ENCODE measurements around the gene DIS3L. TPM values are rescaled to one million over a fixed set of nuclear protein-coding genes. Genes with fewer than 3 reads are reported as not detected.

Gene DIS3L
- total RNA-seq, 3 donors from 2014 or later: 15.5 to 31.9 (median 23.9) TPM

- DNase-seq: no peak
- no peak for ATAC-seq
- Histone ChIP-seq H3K4me1 (ENCODE audit: low read depth) (peaks cover 4% of the 10 kb centered on the region), H3K36me3 (ENCODE audit: low read depth) (no peaks in the 10 kb centered on the region), H3K9me3 (no peaks in the 10 kb centered on the region), H3K4me3 (no peak overlapping the region)
- intact Hi-C loops (cut with DNase I, micrococcal nuclease): no loop called here
- no peak for TF ChIP-seq CTCF (IDR thresholded peaks at IDR 0.05)
Measured at GRCh38 chr15:66309828-66310227, 16.5 kb downstream of the DIS3L start.

- intact Hi-C loops (cut with DNase I, micrococcal nuclease): no loop called here
- ATAC-seq (no peak), DNase-seq (no peak)
- Histone ChIP-seq H3K36me3 (ENCODE audit: low read depth) (no peaks in the 10 kb centered on the region), H3K4me1 (ENCODE audit: low read depth) (peaks cover 4% of the 10 kb centered on the region), H3K4me3 (no peak overlapping the region), H3K9me3 (no peaks in the 10 kb centered on the region)
- TF ChIP-seq CTCF (IDR thresholded peaks at IDR 0.05): no peak
Measured at GRCh38 chr15:66310786-66311185, 17.4 kb downstream of the DIS3L start.

- no peak for ATAC-seq
- intact Hi-C loops (cut with DNase I, micrococcal nuclease): no loop called here
- no peak for TF ChIP-seq CTCF (IDR thresholded peaks at IDR 0.05)
- no peak overlapping the region for H3K4me3 ChIP-seq
- no peak for DNase-seq
- H3K4me1 ChIP-seq (ENCODE audit: low read depth): no peaks in the 10 kb centered on the region
- no peaks in the 10 kb centered on the region for H3K9me3 ChIP-seq
- no peaks in the 10 kb centered on the region for H3K36me3 ChIP-seq (ENCODE audit: low read depth)
Measured at GRCh38 chr15:66312144-66312543, 18.8 kb downstream of the DIS3L start.

GRCh38 chr15:66323312-66323928 is 30.1 kb downstream of the DIS3L start:
- Histone ChIP-seq H3K9me3 (no peaks in the 10 kb centered on the region), H3K4me1 (ENCODE audit: low read depth) (no peaks in the 10 kb centered on the region), H3K36me3 (ENCODE audit: low read depth) (no peaks in the 10 kb centered on the region), H3K4me3 (no peak overlapping the region)
- DNase-seq (no peak), ATAC-seq (no peak)
- TF ChIP-seq CTCF (IDR thresholded peaks at IDR 0.05): no peak
- intact Hi-C loops (cut with DNase I, micrococcal nuclease): no loop called here

- no peaks in the 10 kb centered on the region for H3K4me1 ChIP-seq (ENCODE audit: low read depth)
- no peak for TF ChIP-seq CTCF (IDR thresholded peaks at IDR 0.05)
- no peaks in the 10 kb centered on the region for H3K9me3 ChIP-seq
- H3K36me3 ChIP-seq (ENCODE audit: low read depth): no peaks in the 10 kb centered on the region
- DNase-seq (no peak), ATAC-seq (no peak)
- no peak overlapping the region for H3K4me3 ChIP-seq
- intact Hi-C loops (cut with DNase I, micrococcal nuclease): no loop called here
Measured at GRCh38 chr15:66326051-66326450, 32.7 kb downstream of the DIS3L start.

GRCh38 chr15:66327736-66328135 is 34.4 kb downstream of the DIS3L start:
- intact Hi-C loops (cut with DNase I, micrococcal nuclease): no loop called here
- DNase-seq: no peak
- TF ChIP-seq CTCF (IDR thresholded peaks at IDR 0.05): no peak
- H3K4me1 ChIP-seq (ENCODE audit: low read depth): no peaks in the 10 kb centered on the region
- ATAC-seq: no peak
- H3K9me3 ChIP-seq: no peaks in the 10 kb centered on the region
- H3K36me3 ChIP-seq (ENCODE audit: low read depth): peaks cover 2% of the 10 kb centered on the region
- no peak overlapping the region for H3K4me3 ChIP-seq

Data from mucosa of descending colon (tissue), 3 donors.